ENCODE measurements around the gene ARHGAP33. TPM values are rescaled to one million over a fixed set of nuclear protein-coding genes. Genes with fewer than 3 reads are reported as not detected.

ARHGAP33 gene
- total and polyA plus RNA-seq, 2 donors (not counting 3 experiments of a cell fraction or from before 2014, with no cell fraction given), result 11.0 to 18.4 TPM

DNA sequence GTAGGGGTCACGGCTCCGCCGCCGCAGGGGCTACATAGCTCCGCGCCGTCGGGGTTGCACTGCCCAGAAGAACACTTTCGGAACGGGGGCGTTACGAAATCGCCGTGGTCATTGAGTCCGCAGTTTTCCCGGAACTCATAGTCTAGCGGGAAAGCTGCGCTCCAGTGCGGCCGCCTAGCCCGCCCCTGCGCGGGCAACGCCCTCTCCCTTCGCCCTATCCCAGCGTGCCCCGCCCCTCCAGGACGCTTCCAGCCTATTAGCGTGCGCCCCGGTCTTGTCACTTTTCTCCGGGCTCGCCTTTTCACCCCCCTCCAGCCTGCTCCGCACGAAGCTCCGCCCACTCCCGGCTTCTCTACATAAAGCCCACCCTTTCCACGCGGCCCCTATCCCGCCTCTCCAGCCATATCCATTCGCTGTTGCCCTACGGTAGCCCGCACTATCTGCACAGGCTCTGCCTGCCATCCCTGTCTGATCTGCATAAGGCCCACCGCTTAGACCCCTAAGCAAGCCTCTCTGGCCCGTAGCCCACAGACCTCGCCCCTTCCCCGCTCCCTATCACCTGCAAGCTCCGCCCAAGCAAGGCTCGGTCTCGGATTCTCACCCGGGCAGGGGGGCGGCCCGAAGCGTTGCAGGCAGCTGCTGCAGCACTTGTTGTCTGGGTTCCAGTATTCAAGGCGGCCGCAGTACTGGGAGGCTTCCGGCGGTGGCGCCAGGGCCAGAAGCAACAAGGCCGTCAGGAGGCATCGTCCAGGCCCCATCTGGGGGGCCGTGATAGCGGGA lies 34.8 kb upstream of the ARHGAP33 start:
- no peaks in the 10 kb centered on the region for H3K79me2 ChIP-seq (ENCODE audit: control insufficient read depth, insufficient read depth, low read length)
- peak; percentile 57 for TF ChIP-seq POLR2AphosphoS5 (IDR thresholded peaks at IDR 0.05; ENCODE audit: insufficient read depth, low read depth, low read length)
- peak; percentile 25 for TF ChIP-seq FOS (IDR thresholded peaks at IDR 0.05; ENCODE audit: borderline replicate concordance, insufficient read depth, low read length)
- no peak for TF ChIP-seq GATA2 (IDR thresholded peaks at IDR 0.05; ENCODE audit: insufficient read depth, insufficient read length, low read depth, low read length)
- no peak for TF ChIP-seq JUN (IDR thresholded peaks at IDR 0.05; ENCODE audit: borderline replicate concordance, insufficient read depth, insufficient read length, low read depth)
- no peak for TF ChIP-seq MAX (IDR thresholded peaks at IDR 0.05; ENCODE audit: insufficient read depth, insufficient read length)
- no peak for TF ChIP-seq MYC (IDR thresholded peaks at IDR 0.05; ENCODE audit: low read depth, low read length)
- TF ChIP-seq EZH2 (IDR thresholded peaks at IDR 0.05; ENCODE audit: borderline replicate concordance, low read depth, low read length, severe bottlenecking), result no peak
- TF ChIP-seq CTCF (IDR thresholded peaks at IDR 0.05; ENCODE audit: extremely low read depth in 1 of 2, insufficient read depth in 1 of 2, low read depth in 1 of 2, low read length in 2 of 2), result no peak
- peak; percentile 72 for TF ChIP-seq POLR2A (IDR thresholded peaks at IDR 0.05; ENCODE audit: low read depth, low read length)
- H3K9me1 ChIP-seq (replicated peaks; ENCODE audit: control insufficient read depth, extremely low read depth, insufficient read depth, low read length), result no peaks in the 10 kb centered on the region
- peak; percentile 96 for FAIRE-seq
- H3K27me3 ChIP-seq (ENCODE audit: control insufficient read depth in 2 of 2, insufficient read depth in 2 of 2, low read length in 2 of 2), result no peaks in the 10 kb centered on the region
- BruUV-seq (replicated peaks), result no TSS peak
- H3K9me3 ChIP-seq (replicated peaks; ENCODE audit: control insufficient read depth, insufficient read depth, low read length), result no peaks in the 10 kb centered on the region
- H2AFZ ChIP-seq (ENCODE audit: low read depth, low read length), result peak overlapping the region; percentile 97
- peak overlapping the region; percentile 85 for H3K4me2 ChIP-seq (ENCODE audit: insufficient read depth, low read length)
- peak overlapping the region; percentile 64 for H3K27ac ChIP-seq (ENCODE audit: insufficient read depth, low read depth, low read length)
- peaks cover 5 to 22% of the 10 kb centered on the region in 2 experiments for H3K36me3 ChIP-seq (ENCODE audit: control insufficient read depth in 2 of 2, extremely low read depth in 1 of 2, insufficient read depth in 2 of 2, low read length in 2 of 2)
- H3K4me3 ChIP-seq (replicated peaks in 1 of 3; ENCODE audit: insufficient read depth in 1 of 3, low read depth in 1 of 3, low read length in 3 of 3), result peak overlapping the region; percentile 50 to 78 (median 62)
- intact Hi-C loops (cut with micrococcal nuclease) (loop anchor here (1.0 kb wide), 3 partner anchors 23 to 191 kb away; no protein-coding TSS in a partner anchor), dilution Hi-C loops (cut with MboI; ENCODE audit: extremely low pct_ligation_motif_present, low sequenced_read_pairs) (no loop called here)
- ChIA-PET POLR2A (interaction anchor here (1.0 kb wide), 1 partner anchor 17 kb away, joined by 3 read pairs; no protein-coding TSS in a partner anchor), CTCF (interaction anchor here (0.8 to 1.6 kb wide), 7 partner anchors 8 to 191 kb away, joined by 3 to 5 read pairs (median 3); partner anchors contain the start of gene LIN37)
- H3K4me1 ChIP-seq (ENCODE audit: control insufficient read depth, extremely low read depth, insufficient read depth, low read length), result peaks cover 14% of the 10 kb centered on the region
- H3K9ac ChIP-seq (replicated peaks; ENCODE audit: extremely low read depth, insufficient read depth, low read length), result peak overlapping the region; percentile 57
- H4K20me1 ChIP-seq (replicated peaks; ENCODE audit: control insufficient read depth, extremely low read depth, insufficient read depth, low read length), result no peaks in the 10 kb centered on the region
- DNase-seq (ENCODE audit: low read depth, low spot score), result peak; percentile 97

Measured in endothelial cell of umbilical vein (primary cell).